Lung (tissue), 12 donors: ENCODE measurements around the gene SLC7A6OS. TPM values are rescaled to one million over a fixed set of nuclear protein-coding genes. Genes with fewer than 3 reads are reported as not detected.

Experiments used
- ATAC-seq: fragments of 200-7000 bp; cut with Tn5 transposase; one replicate; pipeline ENCODE4 v1.9.1; 2020; ENCODE audit warnings: moderate number of reproducible peaks; ENCODE audit not compliant: insufficient read depth, low FRiP score
- DNase-seq, 3 donors: peaks; one replicate each; pipeline ENCODE4 v3.0.0-alpha.2; 2013 to 2017
- H3K27ac ChIP-seq, 2 donors: one replicate each; pipeline ENCODE4 v1.5.1; 2013; ENCODE audit warnings: mild to moderate bottlenecking in 2 of 2, moderate library complexity in 2 of 2, control low read depth in 1 of 2, inconsistent platforms in 1 of 2, low read depth in 1 of 2, low read length in 1 of 2
- H3K27me3 ChIP-seq, 3 donors: one replicate each; pipeline ENCODE4 v1.5.1; 2013; ENCODE audit warnings: low read length in 2 of 3; ENCODE audit not compliant: control insufficient read depth in 3 of 3, insufficient read depth in 3 of 3
- H3K36me3 ChIP-seq, 4 donors: one replicate each; pipeline ENCODE4 v1.5.1; 2013; ENCODE audit warnings: low read length in 4 of 4, mild to moderate bottlenecking in 1 of 4, moderate library complexity in 1 of 4; ENCODE audit not compliant: control insufficient read depth in 4 of 4, insufficient read depth in 4 of 4
- H3K4me1 ChIP-seq, 5 donors: one replicate each; pipeline ENCODE4 v1.5.1; 2013; ENCODE audit warnings: low read length in 5 of 5, mild to moderate bottlenecking in 2 of 5, moderate library complexity in 1 of 5; ENCODE audit not compliant: control insufficient read depth in 5 of 5, insufficient read depth in 5 of 5
- H3K4me3 ChIP-seq: one replicate; pipeline ENCODE4 v1.5.1; 2013; ENCODE audit warnings: mild to moderate bottlenecking, control low read depth, moderate library complexity
- H3K9ac ChIP-seq, 2 donors: one replicate each; pipeline ENCODE4 v1.5.1; 2013; ENCODE audit warnings: low read length in 2 of 2, control low read depth in 1 of 2; ENCODE audit not compliant: insufficient read depth in 1 of 2
- H3K9me3 ChIP-seq, 4 donors: one replicate each; pipeline ENCODE4 v1.5.1; 2013; ENCODE audit warnings: low read length in 3 of 4, mild to moderate bottlenecking in 1 of 4, moderate library complexity in 1 of 4; ENCODE audit not compliant: control insufficient read depth in 4 of 4, insufficient read depth in 3 of 4
- CTCF ChIP-seq: IDR thresholded peaks from 2 replicates; pipeline ENCODE4 v1.5.1; 2012; ENCODE audit warnings: mild to moderate bottlenecking; ENCODE audit errors: control extremely low read depth, extremely low read depth
- WGBS, 2 donors: extraction: QIAGEN DNeasy Blood & Tissue Kit; methylation state at CpG; one replicate each; pipeline ENCODE4 v1.1.7; 2013; 5-methylcytosine and 5-hydroxymethylcytosine counted together
- polyA plus RNA-seq, 2 donors: library from polyadenylated mRNA; stranded (reverse); fragments of 200-250 nt; gene quantifications; one replicate each; pipeline ENCODE4 v1.2.1, GENCODE V29; 2013
- total RNA-seq, 2 donors: library from RNA; depleted of rRNA in 1 of 2; stranded (reverse); fragments of >200 nt in 1 of 2; gene quantifications; one replicate each; pipeline ENCODE4 v1.2.1, GENCODE V29; 2014 to 2021
- donor health status: control.
- donor health status: control.
- donor health status: Bipolar disorder and iron deficiency.
- donor health status: healthy.
- donor health status: DM: yes; HTN: yes; CAD: no.

SLC7A6OS gene
- total and polyA plus RNA-seq, 4 donors, result 6.3 to 18.9 (median 12.0) TPM

DNA sequence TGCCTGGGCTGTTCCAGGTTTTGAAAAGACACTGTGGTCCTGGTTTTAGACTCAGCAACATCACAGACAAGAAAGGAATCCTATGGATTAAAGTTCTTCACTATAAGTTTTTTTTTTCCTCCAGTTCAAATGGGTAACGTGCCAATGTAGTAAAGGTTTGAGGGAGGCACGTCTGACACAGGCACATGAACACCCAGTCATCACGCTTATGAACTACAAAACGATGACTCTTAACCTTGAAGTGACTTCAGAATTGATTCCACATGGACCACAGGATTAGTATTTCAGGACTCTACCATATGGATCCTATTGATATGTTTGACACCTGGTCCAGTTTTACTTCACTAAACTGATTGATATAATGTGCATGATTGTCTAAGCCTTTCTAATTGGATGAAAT, 2.4 kb upstream of the SLC7A6OS start:
- 87 to 95% methylated on average over 4 of the region's 4 CpGs for WGBS, 2 donors

GRCh38 chr16:68310437-68310773, 341 bp downstream of the SLC7A6OS start:
- peak overlapping the region; percentile 66 for H3K4me3 ChIP-seq
- no peak for TF ChIP-seq CTCF
- WGBS, 2 donors, result 0% methylated on average over 28 to 29 of the region's 29 CpGs
- no peaks in the 10 kb centered on the region for H3K9me3 ChIP-seq
- DNase-seq, result no peak
- peak overlapping the region; percentile 82 to 88 for H3K27ac ChIP-seq
- peaks cover 3 to 18% (median 8%) of the 10 kb centered on the region in 5 donors for H3K4me1 ChIP-seq
- ATAC-seq, result peak; percentile 45
- no peaks in the 10 kb centered on the region for H3K27me3 ChIP-seq
- H3K9ac ChIP-seq, result peak overlapping the region; percentile 54 to 68
- peaks cover 5 to 15% (median 8%) of the 10 kb centered on the region in 4 donors for H3K36me3 ChIP-seq

More for the DNA sequence above, 2.4 kb upstream of the SLC7A6OS start:
- Histone ChIP-seq H3K4me3 (no peak overlapping the region), H3K9me3 (no peaks in the 10 kb centered on the region), H3K4me1 (peaks cover 3 to 18% (median 8%) of the 10 kb centered on the region in 5 donors), H3K9ac (peak overlapping the region in 1 of 2 donors; percentile 31), H3K36me3 (peaks cover 3 to 11% (median 6%) of the 10 kb centered on the region in 4 donors), H3K27me3 (no peaks in the 10 kb centered on the region), H3K27ac (no peak overlapping the region)
- no peak for DNase-seq
- ATAC-seq, result no peak
- TF ChIP-seq CTCF, result no peak

DNA sequence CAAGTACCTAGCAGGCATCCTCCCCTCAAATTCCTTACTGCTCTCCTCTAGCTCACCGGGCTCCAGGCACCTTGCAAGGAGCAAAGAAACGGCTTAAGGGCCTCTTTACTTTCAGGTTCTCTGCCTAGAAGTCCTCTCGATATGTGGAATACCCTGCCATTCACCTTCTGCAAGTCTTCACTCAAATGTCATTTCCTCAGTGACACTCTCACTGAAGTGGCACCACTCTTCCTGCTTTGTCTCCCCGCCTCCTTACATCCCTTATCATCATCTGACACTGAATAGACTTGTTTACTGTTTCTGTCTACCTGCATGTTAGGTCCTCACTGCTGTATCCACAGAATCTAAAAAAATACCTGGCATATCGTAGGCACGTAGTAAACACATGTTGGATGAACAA, 947 bp downstream of the SLC7A6OS start:
- ATAC-seq, result no peak
- Histone ChIP-seq H3K27ac (peak overlapping the region in 1 of 2 donors; percentile 82), H3K9me3 (no peaks in the 10 kb centered on the region), H3K27me3 (no peaks in the 10 kb centered on the region), H3K36me3 (peaks cover 5 to 21% (median 13%) of the 10 kb centered on the region in 4 donors), H3K4me3 (peak overlapping the region; percentile 66), H3K9ac (peak overlapping the region; percentile 54 to 68), H3K4me1 (peaks cover 3 to 18% (median 8%) of the 10 kb centered on the region in 5 donors)
- WGBS, 2 donors, result 31 to 40% methylated on average over 6 of the region's 6 CpGs
- TF ChIP-seq CTCF, result no peak
- no peak for DNase-seq

DNA sequence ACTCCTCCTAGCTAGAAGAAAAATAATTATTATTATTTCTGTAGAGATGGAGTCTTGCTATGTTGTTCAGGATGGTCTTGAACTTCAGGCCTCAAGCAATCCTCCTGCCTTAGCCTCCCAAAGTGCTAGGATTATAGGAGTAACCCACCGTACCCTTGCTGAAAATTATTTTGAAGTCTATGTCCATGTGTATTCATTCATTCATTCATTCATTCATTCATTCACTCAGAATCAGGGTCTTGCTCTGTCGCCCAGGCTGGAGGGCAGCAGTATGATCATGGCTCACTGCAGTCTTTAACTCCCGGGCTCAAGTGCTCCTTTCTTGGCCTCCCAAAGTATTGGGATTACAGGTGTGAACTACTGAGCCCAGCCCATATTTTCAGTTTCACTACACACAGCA, 4.1 kb downstream of the SLC7A6OS start:
- Histone ChIP-seq H3K9me3 (no peaks in the 10 kb centered on the region), H3K4me3 (no peak overlapping the region), H3K9ac (no peak overlapping the region), H3K36me3 (peaks cover 15 to 38% (median 26%) of the 10 kb centered on the region in 4 donors), H3K4me1 (peaks cover 3 to 12% (median 5%) of the 10 kb centered on the region in 5 donors), H3K27me3 (no peaks in the 10 kb centered on the region), H3K27ac (no peak overlapping the region)
- TF ChIP-seq CTCF, result no peak
- DNase-seq (no peak), ATAC-seq (no peak)
- 94 to 97% methylated on average over 3 of the region's 3 CpGs for WGBS, 2 donors
